ENCODE results near the gene GAD1.

GRCh38 chr2:170891893-170892292, 75.2 kb downstream of the GAD1 start:
- TF ChIP-seq, protein P1, sequence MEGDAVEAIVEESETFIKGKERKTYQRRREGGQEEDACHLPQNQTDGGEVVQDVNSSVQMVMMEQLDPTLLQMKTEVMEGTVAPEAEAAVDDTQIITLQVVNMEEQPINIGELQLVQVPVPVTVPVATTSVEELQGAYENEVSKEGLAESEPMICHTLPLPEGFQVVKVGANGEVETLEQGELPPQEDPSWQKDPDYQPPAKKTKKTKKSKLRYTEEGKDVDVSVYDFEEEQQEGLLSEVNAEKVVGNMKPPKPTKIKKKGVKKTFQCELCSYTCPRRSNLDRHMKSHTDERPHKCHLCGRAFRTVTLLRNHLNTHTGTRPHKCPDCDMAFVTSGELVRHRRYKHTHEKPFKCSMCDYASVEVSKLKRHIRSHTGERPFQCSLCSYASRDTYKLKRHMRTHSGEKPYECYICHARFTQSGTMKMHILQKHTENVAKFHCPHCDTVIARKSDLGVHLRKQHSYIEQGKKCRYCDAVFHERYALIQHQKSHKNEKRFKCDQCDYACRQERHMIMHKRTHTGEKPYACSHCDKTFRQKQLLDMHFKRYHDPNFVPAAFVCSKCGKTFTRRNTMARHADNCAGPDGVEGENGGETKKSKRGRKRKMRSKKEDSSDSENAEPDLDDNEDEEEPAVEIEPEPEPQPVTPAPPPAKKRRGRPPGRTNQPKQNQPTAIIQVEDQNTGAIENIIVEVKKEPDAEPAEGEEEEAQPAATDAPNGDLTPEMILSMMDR (IDR thresholded peaks at IDR 0.05) = no peak
- TF ChIP-seq POLR2A (IDR thresholded peaks at IDR 0.05) (no peak), POLR2AphosphoS5 (IDR thresholded peaks at IDR 0.05) (no peak), EP300 (IDR thresholded peaks at IDR 0.05) (no peak)

All from sigmoid colon (tissue), 4 donors.